GM21526 (cell line): ENCODE data around the gene CAPN1.
"Not testable (repeated sequence)": the region's sequence is repeated elsewhere in the genome, so short reads cannot be mapped to it uniquely, and the experiment has no call there.

Experiments used
- ATAC-seq: cut with Tn5 transposase; IDR thresholded peaks from one replicate; pipeline ENCODE4 v1.9.1; 2021; ENCODE audit warnings: moderate library complexity; ENCODE audit not compliant: unreplicated experiment, low FRiP score

CAPN1 gene

DNA sequence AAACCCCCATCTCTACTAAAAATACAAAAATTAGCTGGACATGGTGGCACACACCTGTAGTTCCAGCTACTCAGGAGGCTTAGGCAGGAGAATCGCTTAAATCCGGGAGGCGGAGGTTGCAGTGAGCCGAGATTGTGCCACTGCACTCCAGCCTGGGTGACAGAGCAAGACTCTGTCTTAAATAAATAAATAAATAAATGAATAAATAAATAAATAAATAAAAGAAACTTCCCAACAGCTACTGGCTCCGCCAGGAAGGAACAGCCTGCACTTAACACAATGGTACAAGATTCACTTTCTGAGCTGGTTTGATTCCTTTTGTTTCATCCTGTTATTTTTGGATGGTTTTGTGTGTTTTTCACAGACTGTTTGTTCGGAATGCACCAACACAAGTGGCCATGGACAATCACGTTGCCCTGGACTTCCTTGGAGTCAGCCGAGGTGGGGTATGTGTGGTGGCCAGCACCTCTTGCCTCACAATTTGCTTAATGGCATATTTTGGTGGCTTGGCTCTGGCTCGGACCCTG is 66.5 kb downstream of the CAPN1 start:
- not testable (repeated sequence) for ATAC-seq

GRCh38 chr11:65251476-65251875 is 69.7 kb downstream of the CAPN1 start:
- ATAC-seq, result no peak

DNA sequence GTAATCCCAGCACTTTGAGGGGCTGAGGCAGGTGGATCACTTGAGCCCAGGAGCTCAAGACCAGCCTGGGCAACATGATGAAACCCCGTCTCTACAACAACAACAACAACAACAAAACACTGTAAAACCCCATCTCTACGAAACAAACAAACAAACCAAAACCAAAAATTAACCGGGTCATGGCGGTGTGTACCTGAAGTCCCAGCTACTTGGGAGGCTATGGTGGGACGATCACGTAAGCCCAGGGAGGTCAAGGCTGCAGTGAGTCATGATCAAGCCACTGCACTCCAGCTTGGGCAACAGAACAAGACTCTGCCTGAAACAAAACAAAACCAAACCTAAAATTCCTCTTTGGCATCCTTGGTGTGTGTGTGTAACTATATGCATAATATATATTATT is 73.0 kb downstream of the CAPN1 start:
- no peak for ATAC-seq

GRCh38 chr11:65258988-65259387 is 77.3 kb downstream of the CAPN1 start:
- ATAC-seq, result no peak

DNA sequence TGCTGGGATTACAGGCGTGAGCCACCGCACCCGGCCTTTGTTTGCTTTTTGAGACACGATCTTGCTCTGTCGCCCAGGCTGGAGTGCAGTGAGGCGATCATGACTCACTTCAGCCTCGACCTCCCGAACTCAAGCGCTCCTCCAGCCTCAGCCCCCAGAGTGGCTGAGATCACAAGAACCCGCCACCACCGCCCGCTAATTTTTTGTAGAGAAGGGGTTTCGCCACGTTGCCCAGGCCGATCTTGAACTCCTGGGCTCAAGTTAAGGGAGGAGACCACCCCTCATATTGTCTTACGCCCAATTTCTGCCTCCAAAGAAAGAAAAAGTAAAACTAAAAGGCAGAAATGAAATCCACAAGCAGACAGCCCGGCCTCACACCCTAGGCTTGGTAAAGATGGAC is 78.6 kb downstream of the CAPN1 start:
- ATAC-seq, result no peak

DNA sequence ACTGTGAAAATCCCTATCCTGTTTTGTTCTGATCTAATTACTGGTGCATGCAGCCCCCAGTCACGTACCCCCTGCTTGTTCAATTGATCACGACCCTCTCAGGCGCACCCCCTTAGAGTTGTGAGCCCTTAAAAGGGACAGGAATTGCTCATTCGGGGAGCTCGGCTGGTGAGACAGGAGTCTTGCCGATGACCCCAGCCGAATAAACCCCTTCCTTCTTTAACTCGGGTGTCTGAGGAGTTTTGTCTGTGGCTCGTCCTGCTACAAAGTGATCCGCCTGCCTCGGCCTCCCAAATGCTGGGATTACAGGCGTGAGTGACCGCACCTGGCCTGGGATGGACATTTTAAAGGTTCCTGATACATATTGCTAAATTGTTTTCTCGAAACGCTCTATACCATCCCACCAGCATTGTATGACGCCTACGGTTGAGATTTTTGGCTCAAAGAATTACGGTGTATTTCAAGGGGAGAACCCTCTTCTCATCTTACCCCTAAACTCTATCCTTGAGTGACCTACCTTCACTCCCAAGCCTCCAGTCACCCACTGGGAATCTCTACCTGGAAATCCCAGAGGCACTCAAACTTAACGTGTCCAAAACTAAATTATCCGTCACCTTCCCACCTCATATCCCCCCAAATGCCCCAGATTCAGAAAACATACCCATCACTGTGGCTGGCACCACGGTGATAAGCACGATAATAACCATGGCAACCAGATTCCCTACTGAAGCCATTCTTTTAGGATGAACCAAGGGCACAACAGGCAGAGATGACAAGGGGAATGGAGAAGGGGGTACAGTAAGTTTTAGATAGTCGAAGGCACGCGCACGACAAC is 79.2 kb downstream of the CAPN1 start:
- ATAC-seq, result peak; percentile 19
